Measurements from ENCODE around the gene AUTS2. TPM values are rescaled to one million over a fixed set of nuclear protein-coding genes. Genes with fewer than 3 reads are reported as not detected.

AUTS2 gene
- total RNA-seq, 2 donors from 2014 or later, result 2.9 to 7.9 TPM

DNA sequence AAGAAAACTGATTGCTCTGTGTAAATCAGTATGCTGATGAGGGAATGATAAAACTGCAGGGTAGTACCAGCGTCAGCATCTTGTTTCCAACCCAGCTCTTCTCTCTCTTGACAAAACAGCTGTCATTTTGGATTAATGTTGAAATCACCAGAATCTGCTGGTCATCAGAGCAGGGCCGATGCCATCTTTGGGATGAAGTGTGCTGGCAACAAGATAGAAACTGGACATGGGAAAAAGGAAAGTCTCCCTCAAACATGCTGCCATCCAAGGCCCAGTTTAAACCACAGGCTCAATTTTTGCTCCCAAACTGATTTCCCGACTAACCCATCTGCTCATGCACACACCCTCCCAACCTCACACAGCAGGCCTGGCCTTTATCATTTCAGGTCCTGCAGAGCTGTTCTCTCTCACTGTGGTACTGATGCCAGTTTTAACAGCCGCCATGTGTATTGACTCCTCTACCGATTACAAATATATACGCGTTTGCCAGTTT is 285.2 kb downstream of the AUTS2 start:
- Mint-ChIP-seq H3K27me3 (ENCODE audit: low read depth) (no peaks in the 10 kb centered on the region), H3K4me1 (ENCODE audit: low read depth) (no peaks in the 10 kb centered on the region), H3K36me3 (ENCODE audit: insufficient read depth in 2 of 2) (no peaks in the 10 kb centered on the region), H3K9me3 (peaks cover 0 to 2% of the 10 kb centered on the region in 2 donors), H3K4me3 (no peak overlapping the region), H3K27ac (no peak overlapping the region)
- no peak for DNase-seq
- no peak for ATAC-seq (replicated peaks in 1 of 2)

DNA sequence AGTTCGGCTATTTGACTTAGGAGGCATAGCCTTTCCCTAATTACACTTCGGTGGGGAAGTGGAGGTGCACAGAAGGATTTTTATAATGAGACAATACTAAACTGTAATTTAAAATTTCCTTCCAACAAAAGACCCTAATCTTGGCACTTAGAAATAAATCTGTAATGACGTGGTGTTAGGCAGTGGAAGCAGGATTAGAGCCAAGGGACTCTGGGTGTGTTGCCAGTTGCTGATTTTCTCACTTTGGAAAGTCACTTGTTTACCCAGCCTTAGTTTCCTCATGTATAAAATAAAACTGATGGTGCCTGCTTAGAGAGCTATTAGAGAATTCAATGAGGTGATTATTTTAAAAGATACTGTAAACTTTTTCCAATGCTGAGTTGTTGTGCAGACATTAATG is 287.2 kb downstream of the AUTS2 start:
- no peak overlapping the region for H3K27ac Mint-ChIP-seq
- H3K4me1 Mint-ChIP-seq (ENCODE audit: low read depth), result peaks cover 10% of the 10 kb centered on the region
- ATAC-seq (replicated peaks in 1 of 2) (no peak), DNase-seq (no peak)
- no peaks in the 10 kb centered on the region for H3K27me3 Mint-ChIP-seq (ENCODE audit: low read depth)
- peaks cover 0 to 2% of the 10 kb centered on the region in 2 donors for H3K9me3 Mint-ChIP-seq
- no peak overlapping the region for H3K4me3 Mint-ChIP-seq
- H3K36me3 Mint-ChIP-seq (ENCODE audit: insufficient read depth in 2 of 2), result no peaks in the 10 kb centered on the region

DNA sequence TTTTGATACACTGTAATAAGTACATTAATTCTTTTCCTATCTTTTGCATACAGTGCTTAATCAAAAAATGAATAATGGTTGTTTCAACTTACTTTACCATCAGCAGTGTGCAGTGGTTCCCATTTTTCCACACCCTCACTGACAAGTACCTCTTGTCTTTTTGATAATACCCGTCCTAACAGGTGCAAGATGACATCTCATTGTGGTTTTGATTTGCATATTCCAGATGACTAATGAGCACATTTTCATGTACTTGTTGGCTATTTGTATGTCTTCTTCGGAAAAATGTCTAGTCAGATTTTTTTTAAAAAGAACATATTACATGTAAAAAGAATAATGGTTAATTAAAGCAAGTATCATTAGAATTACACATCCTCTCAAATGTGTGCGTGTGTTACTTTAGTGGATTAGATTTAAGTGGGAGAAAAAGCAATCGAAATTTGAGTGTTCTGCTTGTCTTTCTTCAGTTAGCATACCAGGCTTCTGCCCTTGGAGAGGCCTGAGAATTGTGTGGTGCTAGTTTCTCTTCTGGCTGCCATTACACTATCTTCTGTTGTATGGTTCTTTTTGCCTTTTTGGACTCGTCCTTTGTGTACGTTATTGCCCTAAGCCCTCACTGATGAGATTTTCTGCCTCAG is 291.2 kb downstream of the AUTS2 start:
- H3K27ac Mint-ChIP-seq, result no peak overlapping the region
- peaks cover 0 to 2% of the 10 kb centered on the region in 2 donors for H3K9me3 Mint-ChIP-seq
- ATAC-seq (replicated peaks in 1 of 2) (no peak), DNase-seq (no peak)
- H3K4me3 Mint-ChIP-seq, result no peak overlapping the region
- peaks cover 10% of the 10 kb centered on the region for H3K4me1 Mint-ChIP-seq (ENCODE audit: low read depth)
- H3K27me3 Mint-ChIP-seq (ENCODE audit: low read depth), result no peaks in the 10 kb centered on the region
- H3K36me3 Mint-ChIP-seq (ENCODE audit: insufficient read depth in 2 of 2), result no peaks in the 10 kb centered on the region

- H3K4me3 Mint-ChIP-seq, result no peak overlapping the region
- H3K27me3 Mint-ChIP-seq (ENCODE audit: low read depth), result no peaks in the 10 kb centered on the region
- H3K4me1 Mint-ChIP-seq (ENCODE audit: low read depth), result peaks cover 10% of the 10 kb centered on the region
- DNase-seq (no peak), ATAC-seq (replicated peaks in 1 of 2) (no peak)
- no peak overlapping the region for H3K27ac Mint-ChIP-seq
- peaks cover 0 to 2% of the 10 kb centered on the region in 2 donors for H3K9me3 Mint-ChIP-seq
- no peaks in the 10 kb centered on the region for H3K36me3 Mint-ChIP-seq (ENCODE audit: insufficient read depth in 2 of 2)
These were observed 291.7 kb downstream of the AUTS2 start for GRCh38 chr7:69889976-69890351.

DNA sequence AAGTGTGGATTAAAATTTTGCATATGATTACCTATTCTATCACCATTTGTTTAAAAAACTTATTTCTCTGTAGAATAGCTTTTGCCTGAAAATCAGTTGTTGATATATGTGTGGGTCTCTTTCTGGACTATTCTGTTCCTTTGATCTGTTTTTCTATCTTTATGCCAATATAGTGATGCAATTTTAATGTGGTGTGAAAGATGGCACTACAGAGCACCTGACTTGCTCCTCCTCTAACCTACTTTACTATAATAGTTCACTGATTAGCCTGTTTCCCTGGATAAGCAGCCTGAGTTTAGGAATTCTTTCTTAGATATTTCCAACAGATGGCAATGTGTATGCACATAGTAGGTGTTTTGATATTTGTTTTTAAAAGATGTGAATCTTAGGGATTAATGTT is 294.5 kb downstream of the AUTS2 start:
- no peaks in the 10 kb centered on the region for H3K27me3 Mint-ChIP-seq (ENCODE audit: low read depth)
- H3K36me3 Mint-ChIP-seq (ENCODE audit: insufficient read depth in 2 of 2), result no peaks in the 10 kb centered on the region
- no peak overlapping the region for H3K4me3 Mint-ChIP-seq
- no peak for ATAC-seq (replicated peaks in 1 of 2)
- no peaks in the 10 kb centered on the region for H3K9me3 Mint-ChIP-seq
- H3K27ac Mint-ChIP-seq, result no peak overlapping the region
- DNase-seq, result no peak
- H3K4me1 Mint-ChIP-seq (ENCODE audit: low read depth), result peaks cover 10% of the 10 kb centered on the region

DNA sequence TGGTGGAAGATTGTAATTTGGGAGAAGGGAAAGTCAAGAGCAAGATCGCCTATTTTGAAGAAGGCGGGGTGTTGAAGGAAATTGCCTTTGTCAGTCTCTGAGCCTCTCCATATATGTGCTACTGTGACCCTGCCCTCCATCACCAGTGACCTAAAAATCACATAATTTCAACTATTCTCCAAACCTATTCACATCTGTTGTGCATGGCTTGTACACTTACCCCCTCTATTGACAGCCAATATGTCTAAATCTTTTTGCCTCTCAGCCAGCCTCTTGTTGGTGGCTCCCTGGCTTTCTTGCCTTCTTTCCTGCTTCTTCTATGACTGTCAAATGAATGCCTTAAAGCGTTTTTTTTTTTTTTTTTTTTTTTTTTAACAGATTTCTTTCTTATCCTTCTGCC is 295.6 kb downstream of the AUTS2 start:
- peaks cover under 1% of the 10 kb centered on the region for H3K27me3 Mint-ChIP-seq (ENCODE audit: low read depth)
- no peak overlapping the region for H3K4me3 Mint-ChIP-seq
- ATAC-seq (replicated peaks in 1 of 2) (no peak), DNase-seq (no peak)
- H3K9me3 Mint-ChIP-seq, result no peaks in the 10 kb centered on the region
- no peak overlapping the region for H3K27ac Mint-ChIP-seq
- peaks cover 10% of the 10 kb centered on the region for H3K4me1 Mint-ChIP-seq (ENCODE audit: low read depth)
- no peaks in the 10 kb centered on the region for H3K36me3 Mint-ChIP-seq (ENCODE audit: insufficient read depth in 2 of 2)

DNA sequence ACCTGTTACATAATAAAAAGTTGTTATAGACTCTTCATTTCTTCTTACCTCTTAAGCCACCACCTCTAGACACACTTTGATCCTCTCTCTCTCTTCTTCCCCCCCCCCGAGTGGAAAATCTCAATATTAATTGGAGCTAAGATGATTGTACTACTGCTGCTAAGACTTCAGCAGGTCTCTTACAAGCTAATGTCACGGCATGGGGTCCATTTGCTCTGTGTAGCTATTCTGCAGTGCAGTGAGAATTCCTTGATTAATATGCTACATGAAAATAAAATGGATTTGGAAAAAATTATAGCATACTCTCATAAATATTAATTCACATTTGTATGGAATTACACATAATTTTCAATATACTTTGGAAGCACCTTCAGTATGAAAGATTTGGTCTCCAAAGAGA is 297.2 kb downstream of the AUTS2 start:
- no peaks in the 10 kb centered on the region for H3K36me3 Mint-ChIP-seq (ENCODE audit: insufficient read depth in 2 of 2)
- ATAC-seq (replicated peaks in 1 of 2), result no peak
- H3K4me3 Mint-ChIP-seq, result no peak overlapping the region

DNA sequence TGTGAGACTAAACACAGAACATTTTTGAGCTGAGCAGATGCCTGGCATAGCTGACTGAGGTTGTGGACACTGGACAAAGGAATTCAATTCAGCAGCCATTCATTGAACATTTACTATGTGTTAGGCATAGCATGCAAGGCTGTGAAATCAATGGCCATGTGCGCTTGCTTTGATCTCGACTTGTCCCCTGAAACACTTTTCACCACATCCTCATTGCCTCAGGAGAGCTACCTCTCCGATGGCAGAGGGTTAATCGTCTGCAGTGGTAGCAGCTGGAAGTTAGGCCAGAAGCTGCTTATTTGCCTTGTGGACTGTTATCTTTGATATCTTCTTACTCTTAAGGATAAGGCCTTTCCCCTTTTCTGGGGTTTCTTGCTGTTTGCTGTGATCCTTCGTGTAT is 297.8 kb downstream of the AUTS2 start:
- no peaks in the 10 kb centered on the region for H3K4me1 Mint-ChIP-seq (ENCODE audit: low read depth)
- no peaks in the 10 kb centered on the region for H3K9me3 Mint-ChIP-seq
- H3K4me3 Mint-ChIP-seq, result no peak overlapping the region
- H3K36me3 Mint-ChIP-seq (ENCODE audit: insufficient read depth in 2 of 2), result no peaks in the 10 kb centered on the region
- no peak overlapping the region for H3K27ac Mint-ChIP-seq
- no peak for DNase-seq
- H3K27me3 Mint-ChIP-seq (ENCODE audit: low read depth), result peaks cover 10% of the 10 kb centered on the region
- no peak for ATAC-seq (replicated peaks in 1 of 2)

More for the DNA sequence above, 297.2 kb downstream of the AUTS2 start:
- DNase-seq, result no peak
- peaks cover 10% of the 10 kb centered on the region for H3K27me3 Mint-ChIP-seq (ENCODE audit: low read depth)
- no peaks in the 10 kb centered on the region for H3K4me1 Mint-ChIP-seq (ENCODE audit: low read depth)
- no peak overlapping the region for H3K27ac Mint-ChIP-seq
- H3K9me3 Mint-ChIP-seq, result no peaks in the 10 kb centered on the region

DNA sequence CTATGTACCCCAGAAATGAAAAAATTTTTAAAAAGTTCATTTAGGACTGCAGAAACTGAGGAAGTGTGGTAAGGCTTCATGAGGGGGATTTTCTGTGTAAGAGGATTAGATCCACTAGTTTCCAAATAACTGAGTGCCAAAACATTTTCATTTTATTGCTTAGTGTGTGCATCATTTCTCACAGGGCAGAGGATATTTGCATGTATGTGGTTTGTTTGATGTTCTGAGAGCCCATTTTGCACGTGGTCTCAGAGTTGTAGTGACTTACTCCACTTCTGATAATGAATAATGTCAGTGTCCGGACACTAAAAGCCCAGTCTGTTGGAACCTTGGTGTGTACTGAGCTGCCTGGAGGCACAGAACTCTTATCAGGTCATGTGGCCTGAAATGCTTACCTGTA is 299.9 kb downstream of the AUTS2 start:
- H3K27ac Mint-ChIP-seq, result no peak overlapping the region
- no peaks in the 10 kb centered on the region for H3K36me3 Mint-ChIP-seq (ENCODE audit: insufficient read depth in 2 of 2)
- H3K4me3 Mint-ChIP-seq, result no peak overlapping the region
- H3K9me3 Mint-ChIP-seq, result no peaks in the 10 kb centered on the region
- no peaks in the 10 kb centered on the region for H3K4me1 Mint-ChIP-seq (ENCODE audit: low read depth)
- ATAC-seq (replicated peaks in 1 of 2) (peak in 1 of 2 donors; percentile 15), DNase-seq (no peak)
- peaks cover 10% of the 10 kb centered on the region for H3K27me3 Mint-ChIP-seq (ENCODE audit: low read depth)

- Mint-ChIP-seq H3K4me1 (ENCODE audit: low read depth) (peaks cover 8% of the 10 kb centered on the region), H3K4me3 (no peak overlapping the region), H3K27ac (no peak overlapping the region), H3K27me3 (ENCODE audit: low read depth) (peaks cover 10% of the 10 kb centered on the region), H3K9me3 (no peaks in the 10 kb centered on the region), H3K36me3 (ENCODE audit: insufficient read depth in 2 of 2) (no peaks in the 10 kb centered on the region)
- DNase-seq (no peak), ATAC-seq (replicated peaks in 1 of 2) (no peak)
These were observed 305.1 kb downstream of the AUTS2 start for GRCh38 chr7:69903410-69903809.

DNA sequence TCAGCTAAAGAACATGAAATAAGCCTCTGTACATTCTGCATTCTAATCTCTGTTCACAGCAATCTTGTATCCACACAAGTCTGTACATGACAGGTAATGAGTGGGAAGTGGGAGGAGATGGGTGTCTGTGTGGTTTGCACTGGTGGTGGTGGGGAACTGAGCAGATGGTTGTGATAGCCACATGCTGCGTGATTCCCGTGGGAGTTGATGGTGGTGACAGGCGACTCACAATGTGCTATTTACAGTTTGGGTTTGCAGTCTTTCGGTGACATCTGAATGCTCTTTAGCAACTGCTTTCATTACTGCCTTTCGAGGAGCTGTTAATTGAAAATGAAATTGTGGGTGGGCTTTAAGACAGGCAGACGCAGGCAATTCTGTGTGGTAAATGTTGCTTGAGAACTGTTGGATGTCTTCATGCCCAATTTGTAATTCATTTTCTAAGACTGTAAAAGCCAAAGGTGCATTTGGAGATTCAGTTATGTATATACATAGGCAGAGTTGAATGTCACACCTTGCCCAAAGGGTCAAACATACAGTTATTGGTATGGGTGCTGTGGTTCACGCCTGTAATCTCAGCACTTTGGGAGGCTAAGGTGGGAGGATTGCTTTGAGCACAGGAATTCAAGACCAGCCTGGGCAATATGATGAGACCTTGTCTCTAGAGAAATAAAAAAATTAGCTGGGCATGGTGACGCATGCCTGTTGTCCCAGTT is 308.2 kb downstream of the AUTS2 start:
- peaks cover 8% of the 10 kb centered on the region for H3K4me1 Mint-ChIP-seq (ENCODE audit: low read depth)
- H3K27ac Mint-ChIP-seq, result no peak overlapping the region
- peak in 1 of 2 donors; percentile 49 for ATAC-seq (replicated peaks in 1 of 2)
- no peaks in the 10 kb centered on the region for H3K36me3 Mint-ChIP-seq (ENCODE audit: insufficient read depth in 2 of 2)
- no peak overlapping the region for H3K4me3 Mint-ChIP-seq
- peak in 1 of 2 donors; percentile 16 for DNase-seq
- H3K9me3 Mint-ChIP-seq, result no peaks in the 10 kb centered on the region
- H3K27me3 Mint-ChIP-seq (ENCODE audit: low read depth), result no peaks in the 10 kb centered on the region

GRCh38 chr7:69907720-69908119 is 309.4 kb downstream of the AUTS2 start:
- H3K4me3 Mint-ChIP-seq, result no peak overlapping the region
- no peak overlapping the region for H3K27ac Mint-ChIP-seq

DNA sequence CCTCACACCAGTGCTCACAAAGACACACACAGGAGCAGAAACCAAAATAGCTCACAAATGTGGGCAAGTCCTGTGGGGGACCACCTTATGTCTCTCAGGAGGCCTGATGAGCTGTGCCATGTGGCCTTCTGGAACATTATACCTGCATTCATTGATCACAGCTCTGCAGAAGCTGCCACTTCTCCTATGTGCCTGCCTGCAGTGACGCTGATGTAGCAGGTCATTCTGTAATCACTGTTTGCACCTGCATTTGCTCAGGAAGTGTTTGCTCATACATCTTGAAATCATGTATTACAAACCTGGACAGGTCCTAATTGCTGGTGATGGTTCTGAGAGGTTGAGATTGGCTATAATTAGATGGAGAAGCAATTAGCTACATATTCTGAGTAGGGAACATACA is 310.2 kb downstream of the AUTS2 start:
- Mint-ChIP-seq H3K27me3 (ENCODE audit: low read depth) (no peaks in the 10 kb centered on the region), H3K4me1 (ENCODE audit: low read depth) (peaks cover 8% of the 10 kb centered on the region), H3K27ac (no peak overlapping the region), H3K4me3 (no peak overlapping the region), H3K9me3 (peaks cover 2 to 4% of the 10 kb centered on the region in 2 donors), H3K36me3 (ENCODE audit: insufficient read depth in 2 of 2) (no peaks in the 10 kb centered on the region)
- no peak for ATAC-seq (replicated peaks in 1 of 2)
- no peak for DNase-seq

More at GRCh38 chr7:69907720-69908119, 309.4 kb downstream of the AUTS2 start:
- Mint-ChIP-seq H3K36me3 (ENCODE audit: insufficient read depth in 2 of 2) (no peaks in the 10 kb centered on the region), H3K27me3 (ENCODE audit: low read depth) (no peaks in the 10 kb centered on the region), H3K9me3 (peaks cover 2% of the 10 kb centered on the region in 2 donors), H3K4me1 (ENCODE audit: low read depth) (peaks cover 8% of the 10 kb centered on the region)
- DNase-seq (no peak), ATAC-seq (replicated peaks in 1 of 2) (no peak)

All from activated T-cell treated with anti-CD3 and anti-CD28 coated beads, Interleukin-2, amount 50 U/mL, for 72 hours (primary cell).